HCT116 (cell line): ENCODE measurements around the gene ADGRE1. TPM values are rescaled to one million over a fixed set of nuclear protein-coding genes. Genes with fewer than 3 reads are reported as not detected.

ENCODE experiments used
- ATAC-seq: fragments of 200-7000 bp; cut with Tn5 transposase; 2 replicates; pipeline ENCODE4 v1.9.1; 2020; ENCODE audit warnings: mild to moderate bottlenecking, moderate library complexity
- Bru-seq: library from RNA; stranded (reverse); fragments of 400-500 nt; gene quantifications from one replicate; lab custom pipeline; 2021; lab: Mats Ljungman, UMichigan
- BruChase-seq, 2 experiments: library from RNA; stranded (reverse); fragments of 400-500 nt; gene quantifications; one replicate each; lab custom pipeline; 2021; lab: Mats Ljungman, UMichigan
- BruUV-seq: library from RNA; stranded (reverse); fragments of 400-500 nt; replicated peaks from 2 replicates; lab custom pipeline; 2021; lab: Mats Ljungman, UMichigan
- CTCF ChIA-PET: fragments of 300-600 bp; sonication (Branson Sonifier 250); formaldehyde crosslinking; loops from one replicate; lab custom pipeline; 2021; ENCODE audit warnings: antibody characterized with exemption; lab: Charles Lee
- POLR2A ChIA-PET: fragments of 300-600, 350-600 bp; sonication (Branson Sonifier 250); formaldehyde crosslinking; loops from one replicate; lab custom pipeline; 2021; ENCODE audit warnings: antibody characterized with exemption; lab: Charles Lee
- RAD21 ChIA-PET, 2 experiments: fragments of 300-600 bp; sonication (Branson Sonifier 250); formaldehyde crosslinking; loops; one replicate each; lab custom pipeline; 2023; ENCODE audit warnings: low total read pairs in 2 of 2; ENCODE audit not compliant: uncharacterized antibody in 2 of 2, unreplicated experiment in 2 of 2, low non-redundant PET in 1 of 2; lab: Charles Lee
- DNase-seq: peaks from one replicate; pipeline ENCODE4 v3.0.0-alpha.2; 2010; ENCODE audit warnings: low read depth, low spot score
- H2AFZ ChIP-seq: fragments of 200-600 bp; shearing (Covaris generic), sonication (generic); 2 replicates; pipeline ENCODE4 v1.6.1; 2017; ENCODE audit warnings: low read depth, mixed run types, mixed read lengths, antibody characterized with exemption, low read length; ENCODE audit not compliant: poor library complexity, severe bottlenecking
- H3K27ac ChIP-seq: 2 replicates; pipeline ENCODE4 v1.5.1; 2012; ENCODE audit warnings: low read depth, low read length
- H3K27me3 ChIP-seq: fragments of 200-600 bp; sonication (generic); 2 replicates; pipeline ENCODE4 v1.6.1; 2016; ENCODE audit warnings: mixed run types, low read length, mixed read lengths; ENCODE audit not compliant: insufficient read depth
- H3K36me3 ChIP-seq, 2 experiments: fragments of 200-500 bp in 1 of 2; fragments of 200-600 bp in 1 of 2; sonication (Bioruptor generic) in 1 of 2; sonication (generic) in 1 of 2; 2 replicates each; pipeline versions ENCODE4 v1.5.1 to v1.6.1; 2014 to 2016; ENCODE audit warnings: low read length in 2 of 2, inconsistent platforms in 1 of 2, mixed read lengths in 1 of 2, mixed run types in 1 of 2; ENCODE audit not compliant: insufficient read depth in 2 of 2, control insufficient read depth in 1 of 2
- H3K4me1 ChIP-seq, 2 experiments: fragments of 200-600 bp in 1 of 2; sonication (generic) in 1 of 2; 2 replicates each; pipeline versions ENCODE4 v1.5.1 to v1.6.1; 2012 to 2017; ENCODE audit warnings: low read length in 2 of 2, inconsistent platforms in 1 of 2, mild to moderate bottlenecking in 1 of 2, mixed read lengths in 1 of 2, mixed run types in 1 of 2, moderate library complexity in 1 of 2; ENCODE audit not compliant: insufficient read depth in 2 of 2, control insufficient read depth in 1 of 2
- H3K4me2 ChIP-seq: fragments of 200-600 bp; sonication (generic); 2 replicates; pipeline ENCODE4 v1.6.1; 2017; ENCODE audit warnings: mixed run types, low read length, mixed read lengths
- H3K4me3 ChIP-seq, 2 experiments: fragments of 200-600 bp in 1 of 2; sonication (generic) in 1 of 2; replicated peaks in 1 of 2; 2 replicates each; pipeline ENCODE4 v1.5.1; 2011 to 2016; ENCODE audit warnings: low read length in 2 of 2, control low read depth in 1 of 2, low read depth in 1 of 2, mild to moderate bottlenecking in 1 of 2, mixed read lengths in 1 of 2, mixed run types in 1 of 2
- H3K79me2 ChIP-seq: fragments of 200-600 bp; sonication (generic); 2 replicates; pipeline ENCODE4 v1.6.1; 2017; ENCODE audit warnings: mild to moderate bottlenecking, mixed run types, low read length, moderate library complexity, mixed read lengths; ENCODE audit not compliant: insufficient read depth
- H3K9ac ChIP-seq: fragments of 200-600 bp; sonication (generic); 2 replicates; pipeline ENCODE4 v1.6.1; 2016; ENCODE audit warnings: low read length, mixed read lengths
- H3K9me2 ChIP-seq: fragments of 200-600 bp; sonication (generic), shearing (Covaris generic); 2 replicates; pipeline ENCODE4 v1.6.1; 2017; ENCODE audit warnings: mixed run types, mild to moderate bottlenecking, moderate library complexity; ENCODE audit not compliant: insufficient read depth
- H3K9me3 ChIP-seq, 2 experiments: fragments of 200-500 bp in 1 of 2; fragments of 200-600 bp in 1 of 2; sonication (Bioruptor generic) in 1 of 2; sonication (generic) in 1 of 2; 2 replicates each; pipeline ENCODE4 v1.6.1; 2014 to 2017; ENCODE audit warnings: low read length in 2 of 2, mixed read lengths in 2 of 2, inconsistent platforms in 1 of 2, low read depth in 1 of 2, mild to moderate bottlenecking in 1 of 2, mixed run types in 1 of 2, moderate library complexity in 1 of 2; ENCODE audit not compliant: control insufficient read depth in 1 of 2, insufficient read depth in 1 of 2
- H4K20me1 ChIP-seq: fragments of 200-600 bp; sonication (generic), shearing (Covaris generic); 2 replicates; pipeline ENCODE4 v1.6.1; 2017; ENCODE audit warnings: mixed run types, mild to moderate bottlenecking, moderate library complexity; ENCODE audit not compliant: insufficient read depth
- CBX3 ChIP-seq: IDR thresholded peaks from 2 replicates; pipeline ENCODE4 v1.6.1; 2012; ENCODE audit warnings: low read depth
- SIN3A ChIP-seq: IDR thresholded peaks from 2 replicates; pipeline ENCODE4 v1.6.1; 2012; ENCODE audit warnings: low read depth
- SP1 ChIP-seq: IDR thresholded peaks from 2 replicates; pipeline ENCODE4 v1.6.1; 2012; ENCODE audit warnings: low read depth
- TCF7L2 ChIP-seq: IDR thresholded peaks from 2 replicates; pipeline ENCODE4 v1.7.0; 2011; ENCODE audit warnings: borderline replicate concordance, inconsistent platforms; ENCODE audit not compliant: insufficient read depth, insufficient read length; ENCODE audit errors: extremely low read depth
- ZNF274 ChIP-seq: fragments of 200-500 bp; sonication (Bioruptor generic); IDR thresholded peaks from 2 replicates; pipeline ENCODE4 v1.6.1; 2014; ENCODE audit warnings: mild to moderate bottlenecking, low read depth, low read length, inconsistent platforms
- intact Hi-C: fragments of 100-400 bp; cut with micrococcal nuclease; formaldehyde crosslinking; loops from 2 replicates; pipeline ENCODE4 v1.10.0; 2022
- long read RNA-seq: library from polyadenylated mRNA; unstranded; transcript quantifications from one replicate; pipeline ENCODE4 v2.0.0, GENCODE V29; 2021; ENCODE audit not compliant: unreplicated experiment
- polyA plus RNA-seq: library from polyadenylated mRNA; unstranded; fragments of >200 nt; gene quantifications from 2 replicates; pipeline ENCODE4 v1.2.1, GENCODE V29; 2012; ENCODE audit warnings: missing spikeins
- total RNA-seq: library from RNA; stranded (reverse); gene quantifications from one replicate; pipeline ENCODE4 v1.2.1, GENCODE V29; 2021; ENCODE audit not compliant: unreplicated experiment
- TF ChIP-seq, protein P1 (sequence below): IDR thresholded peaks from 2 replicates; pipeline ENCODE4 v1.6.1; 2012
- TF ChIP-seq, protein P2 (sequence below): IDR thresholded peaks from 2 replicates; pipeline ENCODE4 v1.6.1; 2011; ENCODE audit warnings: mild to moderate bottlenecking, low read length, moderate library complexity; ENCODE audit not compliant: insufficient replicate concordance; ENCODE audit errors: extremely low read depth

ADGRE1 gene, protein sequence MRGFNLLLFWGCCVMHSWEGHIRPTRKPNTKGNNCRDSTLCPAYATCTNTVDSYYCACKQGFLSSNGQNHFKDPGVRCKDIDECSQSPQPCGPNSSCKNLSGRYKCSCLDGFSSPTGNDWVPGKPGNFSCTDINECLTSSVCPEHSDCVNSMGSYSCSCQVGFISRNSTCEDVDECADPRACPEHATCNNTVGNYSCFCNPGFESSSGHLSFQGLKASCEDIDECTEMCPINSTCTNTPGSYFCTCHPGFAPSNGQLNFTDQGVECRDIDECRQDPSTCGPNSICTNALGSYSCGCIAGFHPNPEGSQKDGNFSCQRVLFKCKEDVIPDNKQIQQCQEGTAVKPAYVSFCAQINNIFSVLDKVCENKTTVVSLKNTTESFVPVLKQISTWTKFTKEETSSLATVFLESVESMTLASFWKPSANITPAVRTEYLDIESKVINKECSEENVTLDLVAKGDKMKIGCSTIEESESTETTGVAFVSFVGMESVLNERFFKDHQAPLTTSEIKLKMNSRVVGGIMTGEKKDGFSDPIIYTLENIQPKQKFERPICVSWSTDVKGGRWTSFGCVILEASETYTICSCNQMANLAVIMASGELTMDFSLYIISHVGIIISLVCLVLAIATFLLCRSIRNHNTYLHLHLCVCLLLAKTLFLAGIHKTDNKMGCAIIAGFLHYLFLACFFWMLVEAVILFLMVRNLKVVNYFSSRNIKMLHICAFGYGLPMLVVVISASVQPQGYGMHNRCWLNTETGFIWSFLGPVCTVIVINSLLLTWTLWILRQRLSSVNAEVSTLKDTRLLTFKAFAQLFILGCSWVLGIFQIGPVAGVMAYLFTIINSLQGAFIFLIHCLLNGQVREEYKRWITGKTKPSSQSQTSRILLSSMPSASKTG
- total RNA-seq (not detected), Bru-seq, nascent RNA (percentile 12 among the genes with signal in this experiment), BruChase-seq, experiment 1, labeled RNA remaining after a 6-hour chase (percentile 2 among the genes with signal in this experiment), BruChase-seq, experiment 2, labeled RNA remaining after a 2-hour chase (percentile 6 among the genes with signal in this experiment)
- 0.04 TPM in 1 of 2 replicates, not detected in the other for polyA plus RNA-seq
- long read RNA-seq: 0 reads

DNA sequence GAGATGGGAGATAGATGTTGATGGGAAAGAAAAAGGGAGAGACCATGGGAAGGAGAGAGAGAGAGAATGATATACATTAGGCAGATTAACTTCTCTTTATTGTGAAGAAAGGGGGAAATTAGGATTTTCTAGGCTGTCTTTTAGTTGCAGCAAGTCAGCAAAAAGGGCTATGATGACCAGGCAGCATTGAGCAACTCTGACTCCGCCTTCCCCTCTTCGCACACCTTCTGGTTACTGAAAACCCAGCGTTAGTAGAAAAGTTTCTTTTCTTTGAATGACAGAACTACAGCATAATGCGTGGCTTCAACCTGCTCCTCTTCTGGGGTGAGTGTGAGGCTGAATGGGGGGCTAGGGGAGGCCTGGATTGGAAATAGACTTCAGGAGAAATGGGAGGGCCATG is at the start of gene ADGRE1:
Gene ADGRE1, plus strand, starts transcription at position 264 of the 400 bp plus-strand sequence. Its CDS starts 30 bp downstream, at position 294.
- H3K9me2 ChIP-seq: no peaks in the 10 kb centered on the region

More for the DNA sequence above, at the start of gene ADGRE1:
- no peak for ATAC-seq
- POLR2A ChIA-PET: no interaction called here
- Histone ChIP-seq H3K9me3 (no peaks in the 10 kb centered on the region), H3K4me3 (no peak within 1 kb of the TSS), H4K20me1 (no peaks in the 10 kb centered on the region), H3K36me3 (no peaks in the 10 kb centered on the region), H3K27ac (no peak within 1 kb of the TSS), H3K4me2 (no peak within 1 kb of the TSS), H2AFZ (no peak within 1 kb of the TSS), H3K4me1 (no peaks in the 10 kb centered on the region), H3K27me3 (peaks cover 17% of the 10 kb centered on the region), H3K79me2 (no peaks in the 10 kb centered on the region), H3K9ac (no peak within 1 kb of the TSS)
- no peak for DNase-seq
- RAD21 ChIA-PET: no interaction called here
- TF ChIP-seq, protein P1, sequence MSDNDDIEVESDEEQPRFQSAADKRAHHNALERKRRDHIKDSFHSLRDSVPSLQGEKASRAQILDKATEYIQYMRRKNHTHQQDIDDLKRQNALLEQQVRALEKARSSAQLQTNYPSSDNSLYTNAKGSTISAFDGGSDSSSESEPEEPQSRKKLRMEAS: no peak
- TF ChIP-seq SP1: no peak
- no peak for TF ChIP-seq TCF7L2
- no peak for TF ChIP-seq SIN3A
- TF ChIP-seq CBX3: no peak
- TF ChIP-seq, protein P2, sequence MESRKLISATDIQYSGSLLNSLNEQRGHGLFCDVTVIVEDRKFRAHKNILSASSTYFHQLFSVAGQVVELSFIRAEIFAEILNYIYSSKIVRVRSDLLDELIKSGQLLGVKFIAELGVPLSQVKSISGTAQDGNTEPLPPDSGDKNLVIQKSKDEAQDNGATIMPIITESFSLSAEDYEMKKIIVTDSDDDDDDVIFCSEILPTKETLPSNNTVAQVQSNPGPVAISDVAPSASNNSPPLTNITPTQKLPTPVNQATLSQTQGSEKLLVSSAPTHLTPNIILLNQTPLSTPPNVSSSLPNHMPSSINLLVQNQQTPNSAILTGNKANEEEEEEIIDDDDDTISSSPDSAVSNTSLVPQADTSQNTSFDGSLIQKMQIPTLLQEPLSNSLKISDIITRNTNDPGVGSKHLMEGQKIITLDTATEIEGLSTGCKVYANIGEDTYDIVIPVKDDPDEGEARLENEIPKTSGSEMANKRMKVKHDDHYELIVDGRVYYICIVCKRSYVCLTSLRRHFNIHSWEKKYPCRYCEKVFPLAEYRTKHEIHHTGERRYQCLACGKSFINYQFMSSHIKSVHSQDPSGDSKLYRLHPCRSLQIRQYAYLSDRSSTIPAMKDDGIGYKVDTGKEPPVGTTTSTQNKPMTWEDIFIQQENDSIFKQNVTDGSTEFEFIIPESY: no peak
- no peak for TF ChIP-seq ZNF274
- intact Hi-C loops: no loop called here
- no TSS peak for BruUV-seq
- CTCF ChIA-PET: no interaction called here
